MCF 10A (cell line): Measurements from ENCODE around the gene EXOC1. TPM values are rescaled to one million over a fixed set of nuclear protein-coding genes. Genes with fewer than 3 reads are reported as not detected.

ENCODE experiments used
- BruUV-seq: library from RNA; stranded (reverse); fragments of 400-500 nt; replicated peaks from 2 replicates; lab custom pipeline; 2021; lab: Mats Ljungman, UMichigan
- CTCF ChIA-PET: fragments of 300-600 bp; sonication (Branson Sonifier 250); formaldehyde crosslinking; extraction: SDS; loops from one replicate; lab custom pipeline; 2021; ENCODE audit warnings: antibody characterized with exemption, inconsistent platforms; lab: Yijun Ruan, JAX
- POLR2A ChIA-PET: fragments of 300-600, 350-650 bp; sonication (Branson Sonifier 250); formaldehyde crosslinking; extraction: SDS; loops from one replicate; lab custom pipeline; 2020; ENCODE audit warnings: antibody characterized with exemption, inconsistent platforms; lab: Yijun Ruan, JAX
- DNase-seq: peaks from one replicate; pipeline ENCODE4 v3.0.0-alpha.2; 2018; ENCODE audit not compliant: unreplicated experiment
- H3K27ac Mint-ChIP-seq: one replicate; pipeline ENCODE4 v1.8.0; 2022; ENCODE audit warnings: mild to moderate bottlenecking, low read depth, mixed read lengths; ENCODE audit not compliant: unreplicated experiment
- H3K27me3 Mint-ChIP-seq: one replicate; pipeline ENCODE4 v1.8.0; 2022; ENCODE audit warnings: mixed read lengths; ENCODE audit not compliant: insufficient read depth, unreplicated experiment
- H3K36me3 Mint-ChIP-seq: one replicate; pipeline ENCODE4 v1.8.0; 2022; ENCODE audit warnings: mild to moderate bottlenecking, moderate library complexity, mixed read lengths; ENCODE audit not compliant: insufficient read depth, unreplicated experiment
- H3K4me1 Mint-ChIP-seq: one replicate; pipeline ENCODE4 v1.8.0; 2022; ENCODE audit warnings: mixed read lengths; ENCODE audit not compliant: insufficient read depth, unreplicated experiment
- H3K4me3 Mint-ChIP-seq: one replicate; pipeline ENCODE4 v1.8.0; 2022; ENCODE audit warnings: mild to moderate bottlenecking, moderate library complexity, mixed read lengths; ENCODE audit not compliant: unreplicated experiment
- H3K9me3 Mint-ChIP-seq: one replicate; pipeline ENCODE4 v1.8.0; 2022; ENCODE audit warnings: mixed read lengths; ENCODE audit not compliant: unreplicated experiment
- CTCF ChIP-seq: fragments of 200-600 bp; IDR thresholded peaks from one replicate; pipeline ENCODE4 v1.8.0; 2022; ENCODE audit warnings: antibody characterized with exemption, mild to moderate bottlenecking; ENCODE audit not compliant: unreplicated experiment
- intact Hi-C: fragments of 100-400 bp; cut with micrococcal nuclease; formaldehyde crosslinking; loops from 2 replicates; pipeline ENCODE4 v1.14.1; 2022
- total RNA-seq: library from RNA; stranded (reverse); gene quantifications from 2 replicates; pipeline ENCODE4 v1.2.3, GENCODE V29; 2022

EXOC1 gene
- total RNA-seq, 1 experiment from 2014 or later = 31.4 TPM

- no TSS peak for BruUV-seq
These were observed 11.3 kb downstream of the EXOC1 start for GRCh38 chr4:55864577-55865223.

GRCh38 chr4:55865228-55865806 is 11.9 kb downstream of the EXOC1 start:
- peak; percentile 48 for DNase-seq
- peak overlapping the region; percentile 89 for H3K27ac Mint-ChIP-seq
- intact Hi-C loops = loop anchor here (1.0 to 5.0 kb wide), 3 partner anchors 108 to 468 kb away; partner anchors contain the start of gene TMEM165
- ChIA-PET POLR2A (interaction anchor here (0.6 to 6.4 kb wide), 16 partner anchors 10 to 571 kb away, joined by 3 to 87 read pairs (median 4); partner anchors contain the start of genes EXOC1 and PAICS), CTCF (interaction anchor here (0.6 to 2.9 kb wide), 11 partner anchors 13 to 894 kb away, joined by 3 to 13 read pairs (median 4); no protein-coding TSS in a partner anchor)
- no peak for TF ChIP-seq CTCF
- H3K4me1 Mint-ChIP-seq = peaks cover 22% of the 10 kb centered on the region
- peak overlapping the region; percentile 57 for H3K4me3 Mint-ChIP-seq
- H3K27me3 Mint-ChIP-seq = no peaks in the 10 kb centered on the region
- H3K36me3 Mint-ChIP-seq = peaks cover 56% of the 10 kb centered on the region
- no TSS peak for BruUV-seq
- H3K9me3 Mint-ChIP-seq = no peaks in the 10 kb centered on the region

More at GRCh38 chr4:55864577-55865223, 11.3 kb downstream of the EXOC1 start:
- no peak for TF ChIP-seq CTCF
- Mint-ChIP-seq H3K27me3 (no peaks in the 10 kb centered on the region), H3K27ac (peak overlapping the region; percentile 89), H3K4me1 (peaks cover 22% of the 10 kb centered on the region), H3K9me3 (no peaks in the 10 kb centered on the region), H3K4me3 (no peak overlapping the region), H3K36me3 (peaks cover 50% of the 10 kb centered on the region)
- ChIA-PET POLR2A (interaction anchor here (0.7 to 6.4 kb wide), 8 partner anchors 10 to 572 kb away, joined by 3 to 87 read pairs (median 6); partner anchors contain the start of genes EXOC1 and PAICS), CTCF (interaction anchor here (1.0 to 1.6 kb wide), 2 partner anchors 12 to 420 kb away, joined by 4 to 6 read pairs; no protein-coding TSS in a partner anchor)
- DNase-seq = no peak
- intact Hi-C loops = loop anchor here (1.0 to 5.0 kb wide), 3 partner anchors 107 to 467 kb away; partner anchors contain the start of gene TMEM165

GRCh38 chr4:55866290-55866907 is 13.0 kb downstream of the EXOC1 start:
- Mint-ChIP-seq H3K27ac (peak overlapping the region; percentile 89), H3K4me1 (peaks cover 22% of the 10 kb centered on the region), H3K27me3 (no peaks in the 10 kb centered on the region), H3K4me3 (peak overlapping the region; percentile 57), H3K9me3 (no peaks in the 10 kb centered on the region), H3K36me3 (peaks cover 60% of the 10 kb centered on the region)
- ChIA-PET POLR2A (interaction anchor here (0.5 to 6.4 kb wide), 22 partner anchors 9 to 570 kb away, joined by 3 to 87 read pairs (median 5); partner anchors contain the start of genes CEP135, EXOC1, PAICS and TMEM165), CTCF (interaction anchor here (0.6 to 3.3 kb wide), 22 partner anchors 11 to 895 kb away, joined by 3 to 30 read pairs (median 4); partner anchors contain the start of gene EXOC1)
- DNase-seq = peak; percentile 93
- no TSS peak for BruUV-seq
- intact Hi-C loops = loop anchor here (2.0 to 5.0 kb wide), 5 partner anchors 109 to 520 kb away; partner anchors contain the start of genes CLOCK, SRD5A3 and TMEM165
- TF ChIP-seq CTCF = no peak
